Stimulated activated CD8-positive, alpha-beta memory T cell treated with anti-CD3 and anti-CD28 coated beads, Interleukin-7, amount 100 ng/mL, for 48 hours (primary cell): ENCODE data around the gene SLC2A4RG.
A peak's percentile ranks its signal among the peaks of the same experiment; 100 is the strongest.

ENCODE experiments used
- DNase-seq, 2 donors: peaks; one replicate each; pipeline ENCODE4 v3.0.0-alpha.2; 2020; ENCODE audit warnings: low read depth in 1 of 2; ENCODE audit errors: extremely low read depth in 1 of 2

SLC2A4RG gene, protein sequence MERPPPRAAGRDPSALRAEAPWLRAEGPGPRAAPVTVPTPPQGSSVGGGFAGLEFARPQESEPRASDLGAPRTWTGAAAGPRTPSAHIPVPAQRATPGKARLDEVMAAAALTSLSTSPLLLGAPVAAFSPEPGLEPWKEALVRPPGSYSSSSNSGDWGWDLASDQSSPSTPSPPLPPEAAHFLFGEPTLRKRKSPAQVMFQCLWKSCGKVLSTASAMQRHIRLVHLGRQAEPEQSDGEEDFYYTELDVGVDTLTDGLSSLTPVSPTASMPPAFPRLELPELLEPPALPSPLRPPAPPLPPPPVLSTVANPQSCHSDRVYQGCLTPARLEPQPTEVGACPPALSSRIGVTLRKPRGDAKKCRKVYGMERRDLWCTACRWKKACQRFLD

DNA sequence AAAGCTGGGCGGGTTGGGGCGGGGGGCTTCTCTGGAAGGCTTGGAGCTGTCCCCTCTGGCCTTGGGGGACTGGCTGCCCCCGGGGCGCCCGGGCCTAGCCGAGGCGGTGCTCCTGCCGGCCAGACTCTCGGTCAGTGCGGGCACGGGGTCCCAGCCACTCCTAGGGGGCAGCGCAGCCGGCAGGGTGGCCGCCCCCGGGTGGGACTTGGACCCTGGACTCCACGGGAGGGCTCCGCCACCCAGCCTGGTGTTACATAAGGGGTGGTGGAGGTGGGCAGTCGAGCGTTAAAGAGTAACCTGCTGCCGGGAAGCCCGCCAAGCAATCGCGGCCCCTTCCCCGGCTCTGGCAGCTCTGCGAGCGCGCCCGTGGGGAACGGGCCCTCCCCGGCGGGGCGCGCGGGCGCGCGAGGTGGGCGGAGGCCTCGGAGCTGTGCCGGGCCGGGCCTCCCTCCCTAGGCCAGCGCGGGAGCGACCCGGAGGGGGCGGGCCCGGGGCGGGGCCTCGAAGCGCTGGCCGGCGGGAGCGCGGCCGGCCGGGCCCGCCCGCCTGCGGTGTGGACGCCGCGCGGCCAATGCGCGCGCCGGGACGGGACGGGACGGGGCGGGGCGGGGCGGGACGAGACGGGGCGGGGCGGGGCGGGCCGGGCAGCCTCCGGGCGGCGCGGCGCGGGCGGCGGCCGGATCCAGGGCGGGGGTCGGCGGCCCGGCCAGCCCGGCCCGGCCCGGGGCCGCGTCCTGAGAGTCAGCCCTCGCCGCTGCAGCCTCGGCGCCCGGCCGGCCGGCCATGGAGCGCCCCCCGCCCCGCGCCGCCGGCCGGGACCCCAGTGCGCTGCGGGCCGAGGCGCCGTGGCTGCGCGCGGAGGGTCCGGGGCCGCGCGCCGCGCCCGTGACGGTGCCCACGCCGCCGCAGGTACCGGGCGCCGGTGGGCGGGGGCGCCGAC is at the start of gene SLC2A4RG:
SLC2A4RG (plus strand) TSS at position 647 of the 940 bp plus-strand sequence; CDS start at position 784, 137 bp downstream.
- peak in 1 of 2 donors; percentile 30 for DNase-seq

DNA sequence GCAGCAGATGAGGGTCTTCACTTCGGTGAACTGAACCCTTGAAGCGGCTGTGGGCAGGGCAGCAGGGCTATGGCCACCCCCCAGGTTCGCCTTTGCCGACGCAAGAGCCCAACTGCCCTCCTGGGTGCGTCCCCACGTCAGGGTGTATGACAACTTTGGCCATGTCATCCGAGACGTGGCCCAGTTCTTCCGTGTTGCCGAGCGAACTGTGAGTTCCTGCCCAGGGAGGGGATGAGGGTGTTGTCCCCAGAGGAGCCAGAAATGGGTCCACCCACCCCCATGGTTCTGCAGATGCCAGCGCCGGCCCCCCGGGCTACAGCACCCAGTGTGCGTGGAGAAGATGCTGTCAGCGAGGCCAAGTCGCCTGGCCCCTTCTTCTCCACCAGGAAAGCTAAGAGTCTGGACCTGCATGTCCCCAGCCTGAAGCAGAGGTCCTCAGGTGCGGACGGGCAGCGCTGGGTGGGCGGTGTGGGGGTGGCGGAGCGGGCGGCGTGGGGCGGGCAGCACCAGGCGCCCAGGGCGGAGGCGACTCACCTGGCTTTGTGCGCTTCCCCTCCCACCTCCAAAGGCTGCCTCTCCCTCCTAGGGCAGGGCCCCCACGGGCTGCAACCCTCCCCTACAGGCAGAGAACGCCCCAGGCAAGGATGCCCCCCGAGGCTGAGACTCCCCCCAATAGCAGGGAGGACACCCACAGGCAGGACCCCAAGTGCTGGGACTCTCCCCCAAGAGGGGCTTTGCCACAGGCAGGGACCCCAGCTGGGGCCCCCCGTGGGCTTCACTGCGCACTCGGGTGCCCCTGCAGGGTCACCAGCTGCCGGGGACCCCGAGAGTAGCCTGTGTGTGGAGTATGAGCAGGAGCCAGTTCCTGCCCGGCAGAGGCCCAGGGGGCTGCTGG is 49.3 kb upstream of the SLC2A4RG start:
- no peak for DNase-seq

DNA sequence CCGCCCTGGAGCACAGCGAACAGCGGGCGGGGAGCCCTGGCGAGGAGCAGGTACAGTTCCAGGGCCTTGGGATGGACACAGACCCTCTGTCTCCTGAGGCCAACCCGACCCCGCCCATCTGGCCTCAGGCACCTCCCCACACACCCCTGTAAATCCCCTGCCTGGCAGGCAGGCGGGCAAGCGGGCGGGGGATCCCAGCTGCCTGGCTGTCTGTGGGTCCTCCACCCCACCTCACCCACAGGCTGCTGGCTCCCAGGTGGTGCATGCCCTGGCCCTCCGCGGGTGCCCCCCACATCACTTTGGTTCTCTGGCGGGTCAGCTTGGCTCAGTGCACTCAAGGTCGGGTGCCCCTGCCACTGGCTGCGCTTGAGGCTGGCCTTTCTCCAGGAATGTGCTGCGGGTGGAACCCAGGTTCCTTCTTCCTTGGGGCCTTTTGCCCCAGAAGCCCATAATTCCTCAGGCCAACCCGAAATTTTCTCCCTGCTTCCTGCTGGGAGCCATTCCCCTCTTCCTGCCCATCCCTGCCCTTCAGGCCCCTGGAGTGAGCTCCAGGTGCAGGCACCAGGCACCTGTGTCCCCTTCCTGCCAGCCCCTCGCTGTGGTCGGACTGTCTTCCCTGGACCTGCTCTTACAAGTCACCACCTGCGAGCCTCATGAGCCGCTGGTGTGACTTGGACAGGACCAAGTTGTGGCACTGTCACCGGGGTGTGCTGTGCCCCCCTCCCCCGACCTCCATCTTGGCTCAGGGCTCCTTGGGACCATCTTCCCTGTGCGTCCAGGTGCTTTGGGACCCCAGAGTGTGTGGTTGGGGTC is 48.5 kb upstream of the SLC2A4RG start:
- DNase-seq = no peak

DNA sequence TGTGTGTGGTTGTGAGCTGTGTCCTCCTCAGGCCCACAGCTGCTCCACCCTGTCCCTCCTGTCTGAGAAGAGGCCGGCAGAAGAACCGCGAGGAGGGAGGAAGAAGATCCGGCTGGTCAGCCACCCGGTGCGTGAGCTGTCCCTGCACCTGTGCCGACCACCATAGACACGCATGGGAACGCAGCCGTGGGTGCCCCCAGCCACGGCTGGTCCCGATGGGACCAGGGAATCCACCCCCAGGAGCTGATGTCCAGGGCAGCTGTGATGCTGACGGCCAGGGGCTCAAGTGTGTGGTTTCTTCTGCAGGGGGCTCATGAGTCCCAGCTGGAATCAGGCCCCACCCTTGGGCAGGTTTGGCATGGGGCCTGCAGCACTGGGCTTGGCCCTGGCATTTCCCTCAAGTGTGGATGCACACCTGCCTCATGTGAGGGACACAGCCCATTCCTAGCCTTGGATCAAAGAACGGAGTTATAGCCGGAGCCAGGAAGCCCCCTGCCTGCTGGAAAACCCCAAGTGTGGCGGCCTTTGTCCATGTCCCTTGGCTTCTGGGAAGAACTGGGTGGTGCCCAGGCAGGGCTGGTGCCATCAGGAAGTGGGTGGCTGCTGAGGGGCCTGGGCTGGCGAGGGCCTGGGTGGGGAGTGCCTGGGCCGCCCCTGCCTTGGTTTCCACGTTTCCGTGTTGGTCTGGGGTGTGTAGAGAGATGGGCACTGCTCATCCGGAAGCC is 47.7 kb upstream of the SLC2A4RG start:
- DNase-seq = no peak

DNA sequence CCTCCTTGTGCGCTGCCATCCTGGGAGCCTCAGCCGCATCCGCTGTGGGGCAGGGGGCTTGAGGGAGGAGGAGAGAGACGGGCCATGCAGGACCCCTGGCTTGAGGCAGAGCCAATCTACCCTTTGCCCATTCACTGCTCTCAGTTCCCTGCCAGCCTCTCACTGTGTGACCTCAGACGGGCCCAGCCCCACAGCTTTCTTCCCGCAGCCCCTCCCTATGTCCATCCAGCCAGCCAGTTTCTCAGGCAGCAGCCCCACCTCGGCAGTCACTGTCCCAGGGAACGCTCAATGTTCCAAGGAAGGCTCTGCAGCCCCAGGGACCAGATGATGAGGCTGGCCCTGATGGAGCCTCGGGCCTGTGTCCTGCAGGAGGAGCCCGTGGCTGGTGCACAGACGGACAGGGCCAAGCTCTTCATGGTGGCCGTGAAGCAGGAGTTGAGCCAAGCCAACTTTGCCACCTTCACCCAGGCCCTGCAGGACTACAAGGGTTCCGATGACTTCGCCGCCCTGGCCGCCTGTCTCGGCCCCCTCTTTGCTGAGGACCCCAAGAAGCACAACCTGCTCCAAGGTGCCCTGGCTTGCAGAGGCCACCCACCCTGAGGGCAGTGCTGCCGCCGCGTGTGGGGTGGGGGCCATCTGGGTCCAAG is 47.0 kb upstream of the SLC2A4RG start:
- no peak for DNase-seq

DNA sequence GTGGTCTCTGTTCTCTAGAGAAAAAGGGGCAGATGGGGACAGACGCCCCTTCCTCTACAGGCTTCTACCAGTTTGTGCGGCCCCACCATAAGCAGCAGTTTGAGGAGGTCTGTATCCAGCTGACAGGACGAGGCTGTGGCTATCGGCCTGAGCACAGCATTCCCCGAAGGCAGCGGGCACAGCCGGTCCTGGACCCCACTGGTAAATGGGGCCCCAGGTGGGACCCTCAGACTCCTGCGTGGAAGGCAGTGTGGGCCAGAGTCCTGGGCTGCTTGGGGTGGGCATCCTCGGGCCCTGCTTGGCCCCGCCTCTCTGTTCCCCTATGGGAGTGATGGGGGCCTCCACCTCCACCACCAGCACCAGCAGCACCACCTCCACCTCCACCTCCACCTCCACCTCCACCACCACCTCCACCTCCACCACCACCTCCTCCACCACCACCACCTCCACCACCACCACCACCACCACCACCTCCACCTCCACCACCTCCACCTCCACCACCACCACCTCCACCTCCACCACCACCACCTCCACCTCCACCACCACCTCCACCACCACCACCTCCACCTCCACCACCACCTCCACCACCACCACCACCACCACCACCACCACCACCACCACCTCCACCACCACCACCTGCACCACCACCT is 46.4 kb upstream of the SLC2A4RG start:
- no peak for DNase-seq

DNA sequence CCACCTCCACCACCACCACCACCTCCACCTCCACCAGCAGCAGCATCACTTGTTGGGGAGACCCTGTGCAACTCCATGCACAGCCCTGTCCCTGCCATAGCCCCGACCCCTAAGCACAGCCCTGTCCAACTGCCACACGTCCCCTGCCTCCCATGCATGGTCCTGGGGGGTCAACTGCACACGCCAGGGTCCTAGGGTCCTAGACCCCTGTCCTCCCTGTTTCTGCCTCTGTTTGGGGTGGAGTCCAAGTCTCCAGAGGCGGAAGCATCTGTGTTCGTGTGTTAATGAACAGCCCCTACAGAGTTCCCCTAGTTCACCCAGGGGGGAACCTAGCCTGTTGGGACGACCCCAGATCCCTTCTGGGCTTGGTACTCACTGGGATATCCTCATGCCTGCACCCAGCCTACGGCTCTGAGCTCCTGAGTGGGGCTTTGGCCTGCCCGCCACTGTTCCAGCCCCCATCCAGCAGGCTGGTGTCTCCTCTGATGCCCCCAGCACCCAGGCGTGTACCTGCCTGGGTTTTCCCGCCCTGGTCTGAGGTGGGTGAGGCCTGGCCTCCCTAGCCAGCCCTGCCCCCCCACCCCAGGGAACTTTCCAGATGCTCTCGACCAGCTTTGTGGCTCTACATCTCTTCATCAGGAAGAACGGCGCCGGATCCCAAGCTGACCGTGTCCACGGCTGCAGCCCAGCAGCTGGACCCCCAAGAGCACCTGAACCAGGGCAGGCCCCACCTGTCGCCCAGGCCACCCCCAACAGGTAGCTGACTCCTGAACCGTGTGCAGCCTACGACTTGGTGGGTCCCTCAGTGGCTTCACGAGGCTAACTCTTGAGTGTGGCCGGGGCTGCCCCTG is 45.6 kb upstream of the SLC2A4RG start:
- DNase-seq = no peak

DNA sequence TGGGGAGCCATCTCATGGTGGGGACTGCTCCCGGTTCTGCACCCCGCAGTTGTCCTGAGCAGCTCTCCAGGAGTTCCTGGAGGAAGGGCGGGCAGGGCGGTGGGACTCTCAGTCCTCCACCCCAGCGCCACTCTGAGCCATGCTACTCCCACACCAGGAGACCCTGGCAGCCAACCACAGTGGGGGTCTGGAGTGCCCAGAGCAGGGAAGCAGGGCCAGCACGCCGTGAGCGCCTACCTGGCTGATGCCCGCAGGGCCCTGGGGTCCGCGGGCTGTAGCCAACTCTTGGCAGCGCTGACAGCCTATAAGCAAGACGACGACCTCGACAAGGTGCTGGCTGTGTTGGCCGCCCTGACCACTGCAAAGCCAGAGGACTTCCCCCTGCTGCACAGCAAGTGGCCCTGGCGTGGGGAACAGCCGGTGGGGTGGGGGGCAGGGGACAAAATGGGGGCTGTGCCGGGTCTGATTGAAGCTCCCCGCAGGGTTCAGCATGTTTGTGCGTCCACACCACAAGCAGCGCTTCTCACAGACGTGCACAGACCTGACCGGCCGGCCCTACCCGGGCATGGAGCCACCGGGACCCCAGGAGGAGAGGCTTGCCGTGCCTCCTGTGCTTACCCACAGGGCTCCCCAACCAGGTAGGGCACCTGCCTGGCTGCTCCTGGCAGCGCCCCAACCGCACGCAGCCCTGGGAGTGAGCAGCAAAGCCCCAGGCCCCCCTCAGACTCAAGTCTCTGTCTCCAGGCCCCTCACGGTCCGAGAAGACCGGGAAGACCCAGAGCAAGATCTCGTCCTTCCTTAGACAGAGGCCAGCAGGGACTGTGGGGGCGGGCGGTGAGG is 44.8 kb upstream of the SLC2A4RG start:
- no peak for DNase-seq

DNA sequence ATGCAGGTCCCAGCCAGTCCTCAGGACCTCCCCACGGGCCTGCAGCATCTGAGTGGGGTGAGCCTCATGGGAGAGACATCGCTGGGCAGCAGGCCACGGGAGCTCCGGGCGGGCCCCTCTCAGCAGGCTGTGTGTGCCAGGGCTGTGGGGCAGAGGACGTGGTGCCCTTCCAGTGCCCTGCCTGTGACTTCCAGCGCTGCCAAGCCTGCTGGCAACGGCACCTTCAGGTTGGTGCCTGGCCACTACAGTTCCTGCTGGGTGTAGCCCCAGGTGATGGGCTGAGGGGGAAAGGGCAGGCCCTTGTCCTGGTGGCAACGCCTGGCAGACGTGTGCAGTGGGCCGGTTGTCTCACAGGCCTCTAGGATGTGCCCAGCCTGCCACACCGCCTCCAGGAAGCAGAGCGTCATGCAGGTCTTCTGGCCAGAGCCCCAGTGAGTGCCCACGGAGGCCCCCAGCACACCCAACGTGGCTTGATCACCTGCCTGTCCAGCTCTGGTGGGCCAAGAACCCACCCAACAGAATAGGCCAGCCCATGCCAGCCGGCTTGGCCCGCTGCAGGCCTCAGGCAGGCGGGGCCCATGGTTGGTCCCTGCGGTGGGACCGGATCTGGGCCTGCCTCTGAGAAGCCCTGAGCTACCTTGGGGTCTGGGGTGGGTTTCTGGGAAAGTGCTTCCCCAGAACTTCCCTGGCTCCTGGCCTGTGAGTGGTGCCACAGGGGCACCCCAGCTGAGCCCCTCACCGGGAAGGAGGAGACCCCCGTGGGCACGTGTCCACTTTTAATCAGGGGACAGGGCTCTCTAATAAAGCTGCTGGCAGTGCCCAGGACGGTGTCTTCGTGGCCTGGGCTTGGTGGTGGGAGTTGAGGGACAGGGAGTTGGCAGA is 43.9 kb upstream of the SLC2A4RG start:
- DNase-seq = no peak

DNA sequence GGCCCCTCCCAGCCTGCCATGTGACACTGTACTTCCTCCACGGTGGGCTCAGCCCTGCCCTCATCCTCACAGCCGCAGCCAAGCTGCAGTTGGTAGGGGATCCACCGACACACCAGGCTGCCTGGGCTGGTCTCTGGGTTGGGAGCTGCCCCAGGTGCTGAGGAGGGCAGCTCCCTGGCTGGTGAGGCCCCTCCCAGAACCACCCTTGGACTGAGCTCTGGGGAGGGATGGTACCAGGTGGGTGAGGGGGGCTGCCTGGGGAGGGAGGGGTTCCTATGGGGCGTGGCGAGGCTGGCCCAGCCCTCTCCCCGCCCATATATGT is 43.3 kb upstream of the SLC2A4RG start:
- no peak for DNase-seq

DNA sequence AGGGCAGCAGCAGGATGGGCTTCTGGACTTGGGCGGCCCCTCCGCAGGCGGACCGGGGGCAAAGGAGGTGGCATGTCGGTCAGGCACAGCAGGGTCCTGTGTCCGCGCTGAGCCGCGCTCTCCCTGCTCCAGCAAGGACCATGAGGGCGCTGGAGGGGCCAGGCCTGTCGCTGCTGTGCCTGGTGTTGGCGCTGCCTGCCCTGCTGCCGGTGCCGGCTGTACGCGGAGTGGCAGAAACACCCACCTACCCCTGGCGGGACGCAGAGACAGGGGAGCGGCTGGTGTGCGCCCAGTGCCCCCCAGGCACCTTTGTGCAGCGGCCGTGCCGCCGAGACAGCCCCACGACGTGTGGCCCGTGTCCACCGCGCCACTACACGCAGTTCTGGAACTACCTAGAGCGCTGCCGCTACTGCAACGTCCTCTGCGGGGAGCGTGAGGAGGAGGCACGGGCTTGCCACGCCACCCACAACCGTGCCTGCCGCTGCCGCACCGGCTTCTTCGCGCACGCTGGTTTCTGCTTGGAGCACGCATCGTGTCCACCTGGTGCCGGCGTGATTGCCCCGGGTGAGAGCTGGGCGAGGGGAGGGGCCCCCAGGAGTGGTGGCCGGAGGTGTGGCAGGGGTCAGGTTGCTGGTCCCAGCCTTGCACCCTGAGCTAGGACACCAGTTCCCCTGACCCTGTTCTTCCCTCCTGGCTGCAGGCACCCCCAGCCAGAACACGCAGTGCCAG is 42.8 kb upstream of the SLC2A4RG start, which contains the start of gene TNFRSF6B:
TNFRSF6B (plus strand) TSS at position 25 of the 729 bp plus-strand sequence; CDS start at position 141, 116 bp downstream.
- DNase-seq = no peak

DNA sequence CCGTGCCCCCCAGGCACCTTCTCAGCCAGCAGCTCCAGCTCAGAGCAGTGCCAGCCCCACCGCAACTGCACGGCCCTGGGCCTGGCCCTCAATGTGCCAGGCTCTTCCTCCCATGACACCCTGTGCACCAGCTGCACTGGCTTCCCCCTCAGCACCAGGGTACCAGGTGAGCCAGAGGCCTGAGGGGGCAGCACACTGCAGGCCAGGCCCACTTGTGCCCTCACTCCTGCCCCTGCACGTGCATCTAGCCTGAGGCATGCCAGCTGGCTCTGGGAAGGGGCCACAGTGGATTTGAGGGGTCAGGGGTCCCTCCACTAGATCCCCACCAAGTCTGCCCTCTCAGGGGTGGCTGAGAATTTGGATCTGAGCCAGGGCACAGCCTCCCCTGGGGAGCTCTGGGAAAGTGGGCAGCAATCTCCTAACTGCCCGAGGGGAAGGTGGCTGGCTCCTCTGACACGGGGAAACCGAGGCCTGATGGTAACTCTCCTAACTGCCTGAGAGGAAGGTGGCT is 42.2 kb upstream of the SLC2A4RG start:
- no peak for DNase-seq

DNA sequence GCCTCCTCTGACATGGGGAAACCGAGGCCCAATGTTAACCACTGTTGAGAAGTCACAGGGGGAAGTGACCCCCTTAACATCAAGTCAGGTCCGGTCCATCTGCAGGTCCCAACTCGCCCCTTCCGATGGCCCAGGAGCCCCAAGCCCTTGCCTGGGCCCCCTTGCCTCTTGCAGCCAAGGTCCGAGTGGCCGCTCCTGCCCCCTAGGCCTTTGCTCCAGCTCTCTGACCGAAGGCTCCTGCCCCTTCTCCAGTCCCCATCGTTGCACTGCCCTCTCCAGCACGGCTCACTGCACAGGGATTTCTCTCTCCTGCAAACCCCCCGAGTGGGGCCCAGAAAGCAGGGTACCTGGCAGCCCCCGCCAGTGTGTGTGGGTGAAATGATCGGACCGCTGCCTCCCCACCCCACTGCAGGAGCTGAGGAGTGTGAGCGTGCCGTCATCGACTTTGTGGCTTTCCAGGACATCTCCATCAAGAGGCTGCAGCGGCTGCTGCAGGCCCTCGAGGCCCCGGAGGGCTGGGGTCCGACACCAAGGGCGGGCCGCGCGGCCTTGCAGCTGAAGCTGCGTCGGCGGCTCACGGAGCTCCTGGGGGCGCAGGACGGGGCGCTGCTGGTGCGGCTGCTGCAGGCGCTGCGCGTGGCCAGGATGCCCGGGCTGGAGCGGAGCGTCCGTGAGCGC is 41.6 kb upstream of the SLC2A4RG start:
- no peak for DNase-seq
